Transverse colon (tissue), 3 donors: Measurements from ENCODE around the gene TTC3.

Source experiments
- POLR2A ChIP-seq: fragments of 450-650 bp; IDR thresholded peaks from one replicate; pipeline ENCODE4 v1.6.1; 2016; ENCODE audit warnings: antibody characterized with exemption, mild to moderate bottlenecking, moderate library complexity
- TF ChIP-seq, protein P1 (sequence below), 5 experiments: fragments of 200-600 bp in 3 of 5; fragments of 450-650 bp in 2 of 5; sonication (generic) in 3 of 5; IDR thresholded peaks; 1 replicate in 2 of 5; 2 replicates in 3 of 5; pipeline ENCODE4 v1.5.1; 2016 to 2017; ENCODE audit warnings: antibody characterized with exemption in 5 of 5, inconsistent platforms in 3 of 5, mild to moderate bottlenecking in 2 of 5, moderate library complexity in 1 of 5

- no peak for TF ChIP-seq POLR2A
- TF ChIP-seq, protein P1, sequence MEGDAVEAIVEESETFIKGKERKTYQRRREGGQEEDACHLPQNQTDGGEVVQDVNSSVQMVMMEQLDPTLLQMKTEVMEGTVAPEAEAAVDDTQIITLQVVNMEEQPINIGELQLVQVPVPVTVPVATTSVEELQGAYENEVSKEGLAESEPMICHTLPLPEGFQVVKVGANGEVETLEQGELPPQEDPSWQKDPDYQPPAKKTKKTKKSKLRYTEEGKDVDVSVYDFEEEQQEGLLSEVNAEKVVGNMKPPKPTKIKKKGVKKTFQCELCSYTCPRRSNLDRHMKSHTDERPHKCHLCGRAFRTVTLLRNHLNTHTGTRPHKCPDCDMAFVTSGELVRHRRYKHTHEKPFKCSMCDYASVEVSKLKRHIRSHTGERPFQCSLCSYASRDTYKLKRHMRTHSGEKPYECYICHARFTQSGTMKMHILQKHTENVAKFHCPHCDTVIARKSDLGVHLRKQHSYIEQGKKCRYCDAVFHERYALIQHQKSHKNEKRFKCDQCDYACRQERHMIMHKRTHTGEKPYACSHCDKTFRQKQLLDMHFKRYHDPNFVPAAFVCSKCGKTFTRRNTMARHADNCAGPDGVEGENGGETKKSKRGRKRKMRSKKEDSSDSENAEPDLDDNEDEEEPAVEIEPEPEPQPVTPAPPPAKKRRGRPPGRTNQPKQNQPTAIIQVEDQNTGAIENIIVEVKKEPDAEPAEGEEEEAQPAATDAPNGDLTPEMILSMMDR (IDR thresholded peaks at IDR 0.05): no peak
Observed at GRCh38 chr21:37223804-37224345, 150.8 kb downstream of the TTC3 start.
